Stimulated activated CD4-positive, alpha-beta T cell treated with anti-CD3 and anti-CD28 coated beads, Interleukin-1b, Interleukin-23, amount 100 ng/mL, for 24 hours (primary cell): ENCODE results near the gene CAD.

Experiments
- DNase-seq, 4 experiments: peaks; one replicate each; pipeline ENCODE4 v3.0.0-alpha.2; 2020; ENCODE audit warnings: low read depth in 4 of 4, low spot score in 1 of 4

Gene CAD

GRCh38 chr2:27198627-27199026 is 18.5 kb upstream of the CAD start:
- no peak for DNase-seq

DNA sequence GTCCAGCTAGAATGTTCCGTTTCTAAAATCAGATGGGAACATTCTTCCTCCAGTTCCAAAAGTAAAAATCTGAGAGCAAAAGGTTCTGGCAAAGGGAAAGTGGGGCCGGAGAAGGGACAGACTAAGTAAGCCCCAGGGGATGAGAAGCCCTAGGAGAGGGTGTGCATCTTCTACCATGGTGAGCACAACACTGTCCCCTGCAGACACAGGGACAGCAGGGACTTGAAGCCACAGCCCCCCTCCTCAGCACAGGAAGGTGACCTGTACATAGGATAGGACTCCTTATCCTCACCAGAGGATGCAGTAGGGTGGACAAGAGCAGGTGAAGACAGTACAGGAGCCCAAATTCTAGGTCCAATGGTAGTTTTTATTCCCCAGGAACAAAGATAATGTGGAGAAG is 17.9 kb upstream of the CAD start:
- DNase-seq: no peak

DNA sequence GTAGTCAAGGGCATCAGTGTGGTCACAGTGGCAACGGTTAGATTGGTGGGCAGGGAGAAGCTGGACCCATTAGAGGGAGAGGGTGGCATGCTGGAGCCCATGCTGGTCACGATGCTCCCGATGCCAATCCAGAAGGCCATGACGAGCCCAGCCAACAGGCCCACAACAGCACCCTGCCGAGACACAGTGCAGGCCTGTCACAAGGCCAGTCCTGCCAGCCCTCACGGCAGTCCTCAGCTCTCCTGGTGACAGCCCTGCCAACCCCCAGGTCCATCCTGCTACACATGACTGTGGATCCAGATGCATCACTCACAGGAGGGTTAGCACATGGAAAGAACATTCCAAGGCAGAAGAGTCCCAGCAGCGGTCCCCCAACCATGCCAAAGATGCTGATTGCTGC is 15.5 kb upstream of the CAD start:
- DNase-seq: no peak

DNA sequence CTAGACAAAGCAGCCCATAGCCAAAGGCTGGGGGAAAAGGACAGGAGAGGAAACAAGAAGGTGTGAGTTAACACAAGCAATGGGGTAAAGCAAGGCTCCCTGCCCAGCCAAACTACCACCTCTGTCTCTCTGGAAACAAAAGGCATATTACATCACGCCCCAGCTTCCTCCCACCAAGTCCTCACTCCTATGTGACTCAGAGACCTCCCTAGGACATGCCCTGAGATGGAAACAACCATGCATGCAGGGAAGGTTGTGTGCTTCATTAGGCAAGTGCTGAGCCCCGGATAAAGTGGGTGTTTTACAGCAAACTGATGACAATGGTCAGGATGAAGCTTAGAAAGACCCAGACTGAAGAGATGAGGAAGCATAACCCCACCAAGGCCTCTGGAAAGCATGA is 14.3 kb upstream of the CAD start:
- no peak for DNase-seq

DNA sequence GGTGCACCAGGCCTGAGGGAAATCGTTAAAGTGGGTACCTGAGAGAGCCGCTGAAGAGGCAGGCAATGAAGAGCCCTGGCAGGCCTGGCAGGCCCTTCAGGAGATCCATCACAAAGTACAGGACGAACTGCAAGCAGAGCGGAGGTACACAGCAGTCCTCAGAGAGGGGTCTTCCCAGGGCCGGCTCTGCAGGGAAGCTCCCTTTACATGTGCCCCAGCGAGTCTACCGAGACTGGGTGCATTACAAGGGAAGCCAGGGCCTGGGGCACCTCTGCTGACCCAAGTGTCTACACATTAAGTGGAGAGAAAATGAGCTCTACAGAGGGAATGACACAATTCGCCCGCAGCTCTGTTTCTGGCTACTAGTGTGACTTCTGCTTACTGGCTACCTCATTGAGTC is 13.4 kb upstream of the CAD start:
- no peak for DNase-seq

- no peak for DNase-seq
Measured at GRCh38 chr2:27204566-27204965, 12.6 kb upstream of the CAD start.

DNA sequence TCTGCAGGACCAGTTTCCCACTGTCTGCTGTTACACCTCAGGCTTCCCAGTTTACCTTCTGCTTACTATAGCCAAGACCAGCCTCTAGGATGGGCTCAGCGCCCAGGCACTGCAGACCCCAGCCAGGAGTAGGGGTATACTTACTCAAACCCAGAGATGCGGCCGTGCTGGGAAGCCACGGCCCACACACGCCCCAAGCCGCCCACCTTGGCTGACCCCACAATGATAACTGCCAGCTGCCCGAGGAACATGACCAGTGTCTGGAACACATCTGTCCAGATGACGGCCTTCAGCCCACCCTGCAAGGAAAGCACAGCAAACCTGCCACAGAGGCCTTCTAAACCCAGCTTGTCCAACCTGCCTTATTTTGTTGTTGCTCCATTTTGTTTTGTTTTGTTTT is 12.0 kb upstream of the CAD start:
- DNase-seq: no peak

- no peak for DNase-seq
Measured at GRCh38 chr2:27206346-27206745, 10.8 kb upstream of the CAD start.

GRCh38 chr2:27208486-27209050 is 8.6 kb upstream of the CAD start:
- no peak for DNase-seq

DNA sequence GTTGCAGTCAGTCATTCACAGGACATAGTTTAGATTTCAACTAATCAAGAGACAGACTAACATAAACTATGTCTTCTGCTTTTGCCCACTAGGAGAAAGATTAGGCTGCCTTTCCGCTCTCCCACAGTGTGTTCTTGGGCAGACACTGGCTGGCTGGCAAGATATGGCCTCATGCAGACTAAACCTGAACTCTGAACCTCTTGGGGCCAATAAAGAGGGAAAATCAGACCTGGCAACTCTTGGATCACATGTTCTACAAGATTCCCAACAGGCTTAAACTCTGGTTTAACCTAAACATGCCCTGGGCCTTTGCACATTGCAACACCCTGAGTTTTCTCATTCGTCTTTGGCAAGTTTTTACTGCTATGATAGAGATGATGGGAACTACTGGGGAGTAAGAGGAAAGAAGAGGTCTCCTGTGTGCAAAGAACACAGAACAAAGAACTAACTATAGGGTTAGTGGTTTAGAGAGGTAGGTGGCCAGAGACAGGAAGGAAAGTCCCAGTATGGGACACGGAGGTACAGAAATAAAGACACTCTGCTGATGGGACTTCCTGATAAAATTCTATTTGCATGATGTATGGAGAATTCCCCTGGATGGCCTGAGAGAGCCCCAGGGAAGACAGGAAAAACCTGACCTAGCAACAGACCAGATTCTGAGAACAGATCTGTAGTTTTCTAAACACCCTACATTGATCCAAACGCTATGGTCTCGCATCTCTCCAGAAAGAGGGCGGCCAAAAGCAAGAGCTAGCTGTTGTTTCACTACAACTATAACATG is 7.4 kb upstream of the CAD start:
- no peak for DNase-seq

DNA sequence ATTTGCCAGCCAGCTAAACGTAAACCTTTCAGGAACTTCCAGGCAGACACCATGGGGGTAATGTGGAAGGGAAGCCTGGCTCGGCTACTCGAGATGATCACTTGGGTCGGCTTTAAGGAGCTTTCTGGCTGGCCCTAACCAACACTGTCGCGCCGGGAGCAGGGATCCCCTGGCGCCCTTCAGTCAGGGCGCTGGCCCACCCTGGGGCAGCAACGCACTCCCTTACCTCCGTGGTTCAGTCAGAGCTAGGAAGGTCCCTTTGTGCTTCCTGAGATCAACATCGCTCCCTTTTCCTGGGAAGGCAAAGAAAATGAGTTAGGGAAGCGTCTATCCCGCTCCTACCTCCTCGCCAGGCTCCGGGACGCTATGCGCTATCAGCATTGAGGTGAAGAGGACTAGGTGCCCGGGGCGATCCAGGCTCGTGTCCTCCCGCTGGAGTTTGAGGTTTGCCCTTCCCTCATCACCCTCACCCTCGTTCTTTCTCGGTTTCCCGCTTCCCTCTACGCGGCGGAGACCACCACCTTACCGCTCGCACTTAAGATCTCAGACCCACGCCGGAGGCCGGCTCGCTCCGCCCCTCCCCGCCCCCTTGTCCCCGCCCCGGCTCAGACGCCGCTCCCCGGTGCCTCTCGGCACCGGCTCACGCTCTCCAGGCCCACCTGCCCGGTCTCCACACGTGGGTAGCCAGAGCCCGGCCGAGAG is 5.8 kb upstream of the CAD start:
- DNase-seq: no peak

DNA sequence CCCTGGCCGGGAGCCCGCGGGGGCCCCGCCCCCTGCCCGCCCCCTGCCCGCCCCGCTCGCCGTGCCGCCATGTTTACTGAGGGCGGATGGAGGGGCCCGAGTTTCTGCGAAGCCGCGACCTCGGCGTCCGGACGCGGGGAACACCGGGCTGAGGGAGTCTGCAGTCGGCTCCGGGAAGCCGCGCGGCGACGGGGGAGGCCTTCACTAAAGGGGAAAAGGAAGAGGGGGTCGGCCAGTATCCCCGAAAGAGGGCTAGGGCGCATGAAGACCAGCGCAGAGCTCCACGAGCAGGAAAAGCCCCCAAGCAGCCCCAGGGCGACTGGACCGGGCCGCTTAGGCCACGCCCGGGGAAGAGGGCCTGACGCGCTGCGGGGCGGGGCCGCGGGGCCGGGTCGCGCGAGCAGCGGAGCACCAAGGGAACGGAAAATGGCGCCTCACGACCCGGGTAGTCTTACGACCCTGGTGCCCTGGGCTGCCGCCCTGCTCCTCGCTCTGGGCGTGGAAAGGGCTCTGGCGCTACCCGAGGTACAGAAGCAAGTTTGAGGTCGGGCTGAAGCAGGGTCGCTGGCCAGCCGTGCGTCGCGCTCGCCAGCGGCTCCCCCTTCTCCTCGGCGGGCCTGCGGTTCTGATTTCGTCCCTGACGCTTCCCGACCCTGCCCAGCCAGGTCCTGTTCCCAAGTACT is 5.1 kb upstream of the CAD start, which contains the start of the genes ATRAID and SLC5A6:
Gene ATRAID (plus strand): TSS at position 99 of the 683 bp plus-strand sequence. CDS start 328 bp downstream, at position 427.
Gene SLC5A6 (minus strand): TSS at position 326 of the 683 bp plus-strand sequence. CDS start 4,618 bp downstream, outside the sequence.
- DNase-seq: peak; percentile 73 to 87 (median 78)

GRCh38 chr2:27212626-27213471 is 4.3 kb upstream of the CAD start:
- DNase-seq: no peak

- no peak for DNase-seq
Measured at GRCh38 chr2:27214941-27215340, 2.2 kb upstream of the CAD start.

GRCh38 chr2:27216416-27217137 is 592 bp upstream of the CAD start:
- no peak for DNase-seq

- DNase-seq: no peak
Measured at GRCh38 chr2:27218614-27219013, 1.4 kb downstream of the CAD start.

GRCh38 chr2:27219091-27219490 is 1.9 kb downstream of the CAD start:
- no peak for DNase-seq

DNA sequence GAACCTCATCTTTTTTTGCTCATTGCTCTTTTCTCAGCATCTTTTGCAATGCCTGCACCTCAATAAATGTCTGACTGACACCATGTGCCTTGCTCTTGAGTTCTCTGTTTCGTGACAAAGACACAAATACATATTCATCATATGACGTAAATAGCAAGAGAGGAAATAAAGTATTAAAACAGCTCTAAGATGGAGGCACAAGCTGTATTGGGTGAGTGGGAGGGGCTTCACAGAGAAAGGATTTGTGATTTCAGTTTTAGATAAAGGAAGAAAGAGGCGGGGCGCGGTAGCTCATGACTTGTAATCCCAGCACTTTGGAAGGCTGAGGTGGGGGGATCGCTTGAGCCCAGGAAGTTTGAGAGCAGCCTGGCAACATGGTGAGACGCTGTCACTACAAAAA is 2.9 kb downstream of the CAD start:
- no peak for DNase-seq

DNA sequence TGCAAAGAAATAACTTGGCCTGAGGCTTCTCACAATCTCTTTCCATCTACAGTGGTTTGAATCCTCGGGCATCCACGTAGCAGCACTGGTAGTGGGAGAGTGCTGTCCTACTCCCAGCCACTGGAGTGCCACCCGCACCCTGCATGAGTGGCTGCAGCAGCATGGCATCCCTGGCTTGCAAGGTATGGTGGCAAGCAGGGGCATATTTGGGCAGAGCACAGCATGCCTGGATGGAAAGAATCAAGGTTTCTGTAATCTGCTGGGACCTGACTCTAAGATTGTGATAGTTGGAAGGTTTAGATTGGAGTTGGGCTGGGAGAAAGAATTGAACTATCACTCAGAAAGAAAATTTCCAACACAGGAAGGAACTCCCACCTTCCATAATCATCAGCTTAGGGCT is 4.0 kb downstream of the CAD start:
- DNase-seq: no peak

DNA sequence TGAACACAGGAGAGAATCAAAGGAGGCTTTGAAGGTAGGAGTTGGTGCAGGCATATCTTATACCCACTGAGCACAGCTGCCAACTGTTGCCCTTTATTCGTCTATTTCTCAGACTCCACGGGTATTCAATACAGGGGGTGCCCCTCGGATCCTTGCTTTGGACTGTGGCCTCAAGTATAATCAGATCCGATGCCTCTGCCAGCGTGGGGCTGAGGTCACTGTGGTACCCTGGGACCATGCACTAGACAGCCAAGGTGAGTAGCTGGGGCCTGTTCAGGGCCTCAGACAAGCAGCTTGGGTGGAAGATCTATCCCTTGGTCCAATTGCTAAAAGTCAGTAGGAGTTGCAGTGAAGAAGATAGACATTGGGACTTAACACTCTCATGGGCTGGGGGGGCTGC is 5.2 kb downstream of the CAD start:
- no peak for DNase-seq
